ENCODE data around the gene AIMP2.
"Not testable (repeated sequence)": the region's sequence is repeated elsewhere in the genome, so short reads cannot be mapped to it uniquely, and the experiment has no call there.

The AIMP2 gene

GRCh38 chr7:6026820-6027311, 17.8 kb downstream of the AIMP2 start:
- no peak for DNase-seq

- no peak for DNase-seq
Measured at GRCh38 chr7:6027806-6028365, 18.8 kb downstream of the AIMP2 start.

GRCh38 chr7:6028563-6028962, 19.5 kb downstream of the AIMP2 start:
- DNase-seq: no peak

- no peak for DNase-seq
Measured at GRCh38 chr7:6030988-6031387, 21.9 kb downstream of the AIMP2 start, which contains the start of gene ANKRD61. Gene ANKRD61, plus strand, starts transcription at chr7:6031376. Its CDS starts 0 bp downstream, at chr7:6031376.

GRCh38 chr7:6031567-6031966, 22.5 kb downstream of the AIMP2 start:
- no peak for DNase-seq

GRCh38 chr7:6032167-6032566, 23.1 kb downstream of the AIMP2 start:
- no peak for DNase-seq

GRCh38 chr7:6032641-6033040, 23.6 kb downstream of the AIMP2 start:
- DNase-seq: no peak

GRCh38 chr7:6035165-6035564, 26.1 kb downstream of the AIMP2 start:
- no peak for DNase-seq

- DNase-seq: no peak
Measured at GRCh38 chr7:6035686-6036085, 26.6 kb downstream of the AIMP2 start.

- no peak for DNase-seq
Measured at GRCh38 chr7:6049780-6050179, 40.7 kb downstream of the AIMP2 start.

- not testable (repeated sequence) for DNase-seq
Measured at GRCh38 chr7:6051185-6051584, 42.1 kb downstream of the AIMP2 start.

GRCh38 chr7:6056616-6057015, 47.5 kb downstream of the AIMP2 start:
- no peak for DNase-seq

GRCh38 chr7:6057316-6058129, 48.5 kb downstream of the AIMP2 start:
- DNase-seq: no peak

GRCh38 chr7:6059941-6060340, 50.9 kb downstream of the AIMP2 start:
- not testable (repeated sequence) for DNase-seq

- no peak for DNase-seq
Measured at GRCh38 chr7:6071406-6071805, 62.3 kb downstream of the AIMP2 start.

Measured in NCI-H226 (cell line).